AG10803 (cell line): ENCODE measurements around the gene OGFOD3.
"Not testable (repeated sequence)": the region's sequence is repeated elsewhere in the genome, so short reads cannot be mapped to it uniquely, and the experiment has no call there.

Experiments used
- DNase-seq: peaks from one replicate; pipeline ENCODE4 v3.0.0; 2010; ENCODE audit warnings: low read depth
- H3K4me3 ChIP-seq: 2 replicates; pipeline ENCODE4 v1.5.1; 2011; ENCODE audit warnings: mild to moderate bottlenecking, low read length, control low read depth
- TF ChIP-seq, protein P1 (sequence below): conservative IDR thresholded peaks from 2 replicates; pipeline ENCODE4 v1.5.1; 2011; ENCODE audit warnings: mild to moderate bottlenecking, low read length, control low read depth, inconsistent platforms

OGFOD3 gene

DNA sequence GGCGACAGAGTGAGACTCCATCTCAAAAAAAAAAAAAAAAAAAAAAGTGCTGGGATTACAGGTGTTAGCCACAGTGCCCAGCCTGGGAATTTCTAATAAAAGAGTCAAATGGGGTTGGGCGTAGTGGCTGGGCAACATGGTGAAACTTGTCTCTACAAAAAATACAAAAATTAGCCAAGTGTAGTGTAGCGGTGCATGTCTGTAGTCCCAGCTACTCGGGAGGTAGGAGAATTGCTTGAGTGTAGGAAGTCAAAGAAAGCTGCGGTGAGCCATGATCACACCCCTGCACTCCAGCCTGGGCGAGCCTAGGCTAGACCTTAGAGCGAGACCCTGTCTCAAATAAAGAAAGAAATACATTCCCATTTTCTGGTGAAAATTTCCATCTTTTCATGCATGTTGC lies 49.2 kb downstream of the OGFOD3 start:
- TF ChIP-seq, protein P1, sequence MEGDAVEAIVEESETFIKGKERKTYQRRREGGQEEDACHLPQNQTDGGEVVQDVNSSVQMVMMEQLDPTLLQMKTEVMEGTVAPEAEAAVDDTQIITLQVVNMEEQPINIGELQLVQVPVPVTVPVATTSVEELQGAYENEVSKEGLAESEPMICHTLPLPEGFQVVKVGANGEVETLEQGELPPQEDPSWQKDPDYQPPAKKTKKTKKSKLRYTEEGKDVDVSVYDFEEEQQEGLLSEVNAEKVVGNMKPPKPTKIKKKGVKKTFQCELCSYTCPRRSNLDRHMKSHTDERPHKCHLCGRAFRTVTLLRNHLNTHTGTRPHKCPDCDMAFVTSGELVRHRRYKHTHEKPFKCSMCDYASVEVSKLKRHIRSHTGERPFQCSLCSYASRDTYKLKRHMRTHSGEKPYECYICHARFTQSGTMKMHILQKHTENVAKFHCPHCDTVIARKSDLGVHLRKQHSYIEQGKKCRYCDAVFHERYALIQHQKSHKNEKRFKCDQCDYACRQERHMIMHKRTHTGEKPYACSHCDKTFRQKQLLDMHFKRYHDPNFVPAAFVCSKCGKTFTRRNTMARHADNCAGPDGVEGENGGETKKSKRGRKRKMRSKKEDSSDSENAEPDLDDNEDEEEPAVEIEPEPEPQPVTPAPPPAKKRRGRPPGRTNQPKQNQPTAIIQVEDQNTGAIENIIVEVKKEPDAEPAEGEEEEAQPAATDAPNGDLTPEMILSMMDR: no peak
- H3K4me3 ChIP-seq: no peak overlapping the region
- no peak for DNase-seq

DNA sequence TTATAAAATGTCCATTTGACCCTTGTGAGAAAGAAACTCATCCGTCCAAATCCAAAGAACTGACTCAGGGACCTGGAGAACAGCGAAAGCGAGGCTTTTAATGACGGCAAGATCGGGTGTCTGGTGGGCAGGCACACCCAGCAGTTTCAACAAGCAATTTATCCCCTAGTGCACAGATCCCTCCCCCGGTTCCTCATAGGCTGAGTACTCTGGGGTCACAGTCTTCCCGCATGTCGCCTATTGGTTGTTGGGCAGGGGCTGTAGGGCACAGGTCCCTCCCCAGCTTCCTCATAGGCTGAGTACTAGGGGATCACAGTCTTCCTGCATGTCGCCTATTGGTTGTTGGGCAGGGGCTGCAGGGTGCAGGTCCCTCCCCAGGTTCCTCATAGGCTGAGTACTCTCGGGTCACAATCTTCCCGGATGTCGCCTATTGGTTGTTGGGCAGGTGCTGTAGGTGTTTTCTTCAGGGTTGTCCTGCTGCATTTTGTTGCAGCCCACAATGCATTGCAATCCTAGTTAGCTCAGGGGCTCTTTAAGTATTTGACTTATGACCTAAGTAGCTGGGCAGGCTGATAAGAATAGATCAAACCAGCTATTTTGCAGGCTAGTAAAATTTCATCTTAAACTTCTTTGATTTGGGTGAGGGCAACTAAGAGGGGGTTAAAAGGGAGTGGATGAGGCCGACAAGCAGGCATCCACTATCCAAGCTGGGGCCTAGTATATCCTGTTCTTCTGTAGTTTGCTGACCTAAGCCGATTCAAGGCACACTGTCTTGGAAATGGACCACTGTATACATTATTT lies 50.5 kb downstream of the OGFOD3 start:
- TF ChIP-seq, protein P1: no peak
- no peak overlapping the region for H3K4me3 ChIP-seq
- DNase-seq: no peak

DNA sequence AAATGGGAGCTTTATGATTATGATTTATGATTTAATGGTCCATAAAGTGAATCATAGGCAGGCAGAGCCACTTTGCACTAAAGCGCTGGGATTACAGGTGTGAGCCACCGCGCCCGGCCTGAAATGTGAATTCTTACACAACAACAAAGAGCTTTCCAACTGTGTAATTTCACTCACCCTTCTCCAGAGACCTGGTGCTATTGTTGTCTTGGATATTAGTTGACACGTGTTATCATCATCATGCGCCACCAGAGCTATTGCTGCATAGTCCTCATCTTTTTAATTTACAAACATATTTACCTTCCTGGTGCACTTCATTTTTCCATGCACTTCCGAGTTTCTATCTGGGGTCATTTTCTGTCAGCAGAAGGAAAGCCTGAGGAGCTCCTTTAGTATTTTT lies 51.6 kb downstream of the OGFOD3 start:
- H3K4me3 ChIP-seq: no peak overlapping the region
- TF ChIP-seq, protein P1: no peak

DNA sequence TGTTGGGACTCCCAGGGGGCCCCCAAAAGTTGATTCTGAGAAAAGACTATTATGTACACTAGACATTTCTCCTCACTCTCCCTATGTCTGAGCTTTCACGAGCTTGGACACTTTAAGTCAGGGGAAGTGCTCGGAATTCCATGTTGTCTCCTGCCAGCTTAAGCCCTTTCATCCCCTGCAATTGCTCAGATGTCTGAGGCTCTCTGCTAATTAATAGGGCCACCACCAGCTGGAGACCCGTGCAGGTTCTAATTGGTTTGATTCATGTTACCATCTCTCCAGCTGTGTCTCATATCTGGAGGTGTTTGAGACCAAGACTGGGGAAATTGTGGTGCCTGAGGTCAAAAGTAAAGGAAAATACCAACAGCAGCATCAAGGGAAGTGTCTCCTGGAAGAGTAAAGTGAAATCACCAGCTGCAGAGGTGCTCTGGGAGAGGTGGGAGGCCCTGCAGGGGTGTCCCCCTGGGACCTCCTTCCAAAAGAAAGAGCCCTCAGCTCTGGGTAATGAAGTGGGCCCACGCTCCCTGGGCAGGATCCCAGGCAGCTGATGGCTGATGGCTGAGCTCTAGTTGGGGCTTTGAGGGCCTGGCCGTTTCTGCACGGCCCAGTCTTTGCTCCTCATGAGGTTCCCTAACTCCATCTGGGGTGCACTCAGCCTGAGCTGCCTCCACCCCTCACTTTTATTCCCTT lies 52.6 kb downstream of the OGFOD3 start:
- TF ChIP-seq, protein P1: no peak
- DNase-seq: no peak
- H3K4me3 ChIP-seq: no peak overlapping the region

More for the DNA sequence above, 51.6 kb downstream of the OGFOD3 start:
- DNase-seq: no peak

DNA sequence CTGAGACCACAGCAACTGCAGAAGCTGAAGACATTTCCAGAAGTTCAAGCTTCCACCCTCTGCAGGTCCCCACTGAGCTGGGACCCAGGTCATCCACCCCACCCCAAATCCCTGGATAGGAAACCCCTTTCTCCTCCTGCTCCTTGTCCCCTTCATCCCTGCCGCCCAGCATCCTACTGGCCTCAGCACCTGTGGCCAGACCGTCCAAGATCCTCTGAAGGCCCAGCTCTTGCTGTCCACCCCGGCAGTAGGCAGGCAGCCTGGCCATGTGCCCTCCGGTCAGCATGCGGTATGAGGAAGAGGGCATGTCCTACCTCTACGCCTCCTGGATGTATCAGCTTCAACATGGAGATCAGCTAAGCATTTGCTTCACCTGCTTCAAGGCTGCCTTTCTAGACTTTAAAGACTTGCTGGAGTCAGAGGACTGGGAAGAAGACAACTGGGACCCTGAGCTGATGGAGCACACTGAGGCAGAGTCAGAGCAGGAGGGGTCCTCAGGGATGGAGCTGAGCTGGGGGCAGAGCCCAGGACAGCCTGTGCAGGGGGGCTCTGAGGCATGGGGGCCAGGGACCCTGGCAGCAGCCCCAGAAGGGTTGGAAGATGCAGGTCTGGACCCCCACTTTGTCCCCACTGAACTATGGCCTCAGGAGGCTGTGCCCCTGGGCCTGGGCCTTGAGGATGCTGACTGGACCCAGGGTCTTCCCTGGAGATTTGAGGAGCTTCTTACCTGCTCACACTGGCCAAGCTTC lies 56.3 kb downstream of the OGFOD3 start:
- DNase-seq: no peak
- TF ChIP-seq, protein P1: no peak
- H3K4me3 ChIP-seq: no peak overlapping the region

DNA sequence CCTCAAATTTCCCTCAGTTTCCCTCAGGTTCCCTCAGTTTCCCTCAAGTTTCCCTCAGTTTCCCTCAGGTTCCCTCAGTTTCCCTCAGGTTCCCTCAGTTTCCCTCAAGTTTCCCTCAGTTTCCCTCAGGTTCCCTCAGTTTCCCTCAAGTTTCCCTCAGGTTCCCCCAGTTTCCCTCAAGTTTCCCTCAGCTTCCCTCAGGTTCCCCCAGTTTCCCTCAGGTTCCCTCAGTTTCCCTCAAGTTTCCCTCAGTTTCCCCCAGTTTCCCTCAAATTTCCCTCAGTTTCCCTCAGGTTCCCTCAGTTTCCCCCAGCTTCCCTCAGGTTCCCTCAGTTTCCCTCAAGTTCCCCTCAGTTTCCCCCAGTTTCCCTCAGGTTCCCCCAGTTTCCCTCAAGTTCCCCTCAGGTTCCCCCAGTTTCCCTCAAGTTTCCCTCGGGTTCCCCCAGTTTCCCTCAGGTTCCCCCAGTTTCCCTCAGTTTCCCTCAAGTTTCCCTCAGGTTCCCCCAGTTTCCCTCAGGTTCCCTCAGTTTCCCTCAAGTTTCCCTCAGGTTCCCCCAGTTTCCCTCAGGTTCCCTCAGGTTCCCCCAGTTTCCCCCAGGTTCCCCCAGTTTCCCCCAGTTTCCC lies 58.8 kb downstream of the OGFOD3 start:
- not testable (repeated sequence) for DNase-seq, H3K4me3 ChIP-seq
